Epithelial cell of prostate (primary cell): Measurements from ENCODE around the gene MDH1B.
"Not testable (repeated sequence)": the region's sequence is repeated elsewhere in the genome, so short reads cannot be mapped to it uniquely, and the experiment has no call there.

Experiments
- DNase-seq: peaks from one replicate; pipeline ENCODE4 v3.0.0-alpha.2; 2011; ENCODE audit warnings: low read depth, low spot score
- H3K27ac ChIP-seq: fragments of 450-650 bp; 2 replicates; pipeline ENCODE4 v1.5.1; 2017; ENCODE audit warnings: mild to moderate bottlenecking

The MDH1B gene

DNA sequence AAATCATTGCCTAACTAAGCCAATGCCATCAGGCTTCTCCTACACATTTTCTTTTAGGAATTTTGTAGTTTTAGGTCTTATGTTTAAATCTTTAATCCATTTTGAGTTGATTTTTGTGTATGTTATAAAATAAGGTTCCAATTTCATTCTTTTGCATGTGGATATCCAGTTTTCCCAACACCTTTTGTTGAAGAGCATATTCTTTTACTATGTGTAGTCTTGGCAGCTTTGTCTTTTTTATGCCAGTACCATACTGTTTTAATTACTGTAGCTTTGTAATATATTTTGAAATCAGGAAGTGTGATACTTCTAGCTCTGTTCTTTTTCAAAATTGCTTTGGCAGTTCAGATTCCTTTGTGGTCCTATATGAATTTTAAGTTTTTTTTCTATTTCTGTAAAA lies 11.3 kb upstream of the MDH1B start:
- no peak for DNase-seq
- no peak overlapping the region for H3K27ac ChIP-seq

DNA sequence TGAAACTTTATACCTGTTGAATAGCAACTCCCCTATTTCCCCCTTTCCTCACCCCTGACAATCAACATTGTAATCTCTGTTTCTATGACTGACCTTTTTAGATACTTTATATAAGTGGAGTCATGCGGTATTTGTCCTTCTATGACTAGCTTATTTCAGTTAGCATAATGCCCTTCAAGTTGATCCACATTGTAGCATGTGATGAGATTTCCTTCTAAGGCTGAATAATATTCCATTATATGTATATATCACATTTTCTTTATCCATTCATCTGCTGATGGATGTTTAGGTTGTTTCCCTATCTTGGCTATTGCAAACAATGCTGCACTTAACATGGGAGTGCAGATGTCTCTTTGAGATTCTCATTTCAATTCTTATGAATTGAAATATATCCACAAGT lies 9.7 kb upstream of the MDH1B start:
- H3K27ac ChIP-seq, result no peak overlapping the region
- DNase-seq, result no peak

DNA sequence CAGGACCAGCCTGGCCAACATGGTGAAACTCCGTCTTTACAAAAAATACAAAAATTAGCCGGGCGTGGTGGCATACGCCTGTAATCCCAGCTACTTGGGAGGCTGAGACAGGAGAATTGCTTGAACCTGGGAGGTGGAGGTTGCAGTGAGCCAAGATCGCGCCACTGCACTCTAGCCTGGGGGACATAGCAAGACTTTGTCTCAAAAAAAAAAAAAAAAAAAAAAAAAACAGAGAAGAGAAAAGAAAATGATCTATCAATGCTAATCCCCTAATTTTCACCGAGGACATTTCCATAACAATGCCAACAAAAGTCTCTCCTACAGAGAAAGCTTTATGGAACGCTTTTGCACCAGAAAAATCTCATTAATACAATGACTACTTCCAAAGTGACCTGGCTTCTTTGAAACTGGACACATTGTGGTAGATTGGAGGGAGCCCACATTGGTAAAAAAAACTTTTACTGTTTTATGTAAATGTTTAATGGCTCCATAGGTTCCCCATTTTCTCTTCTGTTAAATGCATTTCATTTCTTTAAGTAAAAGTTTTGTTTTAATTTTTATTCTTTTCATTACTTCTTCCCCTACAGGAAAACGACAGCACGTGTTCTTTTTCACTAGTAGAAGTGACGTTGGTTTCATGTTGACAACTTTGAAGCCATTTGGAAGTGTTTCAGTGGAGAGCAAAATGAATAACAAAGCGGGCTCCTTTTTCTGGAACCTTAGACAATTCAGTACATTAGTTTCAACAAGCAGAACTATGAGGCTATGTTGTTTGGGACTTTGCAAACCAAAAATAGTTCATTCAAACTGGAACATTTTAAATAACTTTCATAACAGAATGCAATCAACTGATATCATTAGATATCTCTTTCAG lies 1.2 kb upstream of the MDH1B start:
- peak overlapping the region; percentile 89 for H3K27ac ChIP-seq
- no peak for DNase-seq

DNA sequence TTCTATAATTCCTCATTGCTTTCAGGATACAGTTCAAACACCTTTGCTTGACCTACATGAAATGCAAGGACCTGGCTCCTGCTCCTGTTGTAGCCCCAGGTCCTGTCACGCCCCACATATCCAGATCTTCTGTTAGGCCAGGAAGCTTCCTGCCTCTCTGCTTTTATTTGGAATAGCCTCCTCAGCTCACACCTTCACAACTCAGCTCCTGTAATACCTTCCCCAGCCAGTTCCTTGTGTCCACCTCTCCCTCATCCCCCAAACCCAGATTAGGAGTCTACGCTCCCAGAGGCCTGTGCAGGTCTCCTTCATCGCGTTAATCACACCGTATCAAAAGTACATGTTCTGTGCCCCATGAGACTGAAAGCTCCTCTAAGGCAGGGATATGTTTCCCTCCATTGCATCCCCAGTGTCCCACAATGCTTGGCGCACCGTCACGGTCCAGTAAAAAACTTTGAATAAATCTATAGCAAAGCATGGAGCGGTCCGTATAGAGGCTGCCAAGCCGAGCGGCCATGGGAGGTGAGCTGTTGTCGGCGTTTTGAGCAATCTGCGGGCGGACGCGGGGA lies 371 bp downstream of the MDH1B start:
- H3K27ac ChIP-seq, result peak overlapping the region; percentile 89
- no peak for DNase-seq

GRCh38 chr2:206756816-206757215 lies 8.3 kb downstream of the MDH1B start:
- H3K27ac ChIP-seq, result no peak overlapping the region
- no peak for DNase-seq

- no peak overlapping the region for H3K27ac ChIP-seq
- DNase-seq, result no peak
Observed at GRCh38 chr2:206740800-206741199, 24.3 kb downstream of the MDH1B start.

DNA sequence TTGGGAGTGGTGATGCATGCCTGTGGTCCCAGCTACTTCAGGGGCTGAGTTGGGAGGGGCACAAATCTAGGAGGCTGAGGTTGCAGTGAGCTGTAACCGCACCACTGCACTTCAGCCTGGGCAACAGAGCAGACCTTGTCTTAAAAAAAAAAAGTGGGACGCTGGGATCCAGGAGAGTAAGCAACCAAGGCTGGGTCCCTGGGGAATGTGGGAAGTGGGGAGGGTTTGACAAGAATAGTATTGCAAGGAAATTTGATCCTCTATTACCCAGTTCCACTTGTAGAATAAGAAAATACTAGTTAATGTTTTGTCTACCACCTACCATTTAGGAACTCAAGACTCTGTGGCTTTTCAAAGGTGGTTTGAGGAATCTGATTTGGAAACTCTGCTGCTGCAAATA lies 25.9 kb downstream of the MDH1B start:
- no peak overlapping the region for H3K27ac ChIP-seq
- no peak for DNase-seq

DNA sequence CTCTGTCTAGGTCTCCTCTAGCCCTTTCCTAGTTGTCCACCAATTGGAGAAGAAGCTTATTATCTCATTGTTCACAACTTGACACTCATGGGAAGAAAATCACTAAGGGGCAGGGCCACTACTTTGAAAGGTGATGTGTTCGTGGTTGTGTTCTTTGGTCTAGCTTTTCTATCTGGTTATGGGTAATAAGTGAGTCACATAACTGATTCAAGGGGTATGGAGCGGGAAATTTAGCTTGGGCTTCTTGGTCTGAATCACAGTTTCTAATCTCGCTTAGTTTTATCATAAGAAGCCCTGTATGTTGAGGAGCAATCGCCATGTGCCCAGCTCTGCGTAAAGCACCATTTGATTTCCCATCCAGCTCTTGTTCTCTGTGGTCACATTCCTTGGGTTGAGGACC lies 28.2 kb downstream of the MDH1B start:
- H3K27ac ChIP-seq, result no peak overlapping the region
- no peak for DNase-seq

GRCh38 chr2:206733341-206733740 lies 31.8 kb downstream of the MDH1B start:
- DNase-seq, result no peak
- H3K27ac ChIP-seq, result no peak overlapping the region

GRCh38 chr2:206728277-206729199 lies 36.6 kb downstream of the MDH1B start:
- DNase-seq, result peak; percentile 3
- no peak overlapping the region for H3K27ac ChIP-seq

DNA sequence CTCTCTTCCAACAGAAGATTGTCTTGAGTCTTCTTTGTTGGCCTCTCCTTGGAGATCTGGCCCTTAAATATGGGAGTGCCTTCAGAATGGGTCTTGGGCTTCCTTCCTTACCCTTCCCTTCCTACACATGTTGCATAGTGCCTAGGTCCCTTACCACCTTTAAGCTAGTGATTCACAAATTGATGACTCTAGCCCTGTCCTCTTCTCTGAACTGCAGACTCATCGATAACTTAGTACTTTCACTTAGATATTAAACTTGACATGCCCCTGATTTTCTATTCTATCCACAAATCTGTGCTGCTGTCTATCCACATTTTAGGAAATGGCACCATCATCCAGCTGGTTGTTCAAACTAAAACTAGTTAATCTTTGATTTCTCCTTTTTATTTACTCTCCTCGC lies 37.8 kb downstream of the MDH1B start:
- DNase-seq, result no peak
- H3K27ac ChIP-seq, result no peak overlapping the region

DNA sequence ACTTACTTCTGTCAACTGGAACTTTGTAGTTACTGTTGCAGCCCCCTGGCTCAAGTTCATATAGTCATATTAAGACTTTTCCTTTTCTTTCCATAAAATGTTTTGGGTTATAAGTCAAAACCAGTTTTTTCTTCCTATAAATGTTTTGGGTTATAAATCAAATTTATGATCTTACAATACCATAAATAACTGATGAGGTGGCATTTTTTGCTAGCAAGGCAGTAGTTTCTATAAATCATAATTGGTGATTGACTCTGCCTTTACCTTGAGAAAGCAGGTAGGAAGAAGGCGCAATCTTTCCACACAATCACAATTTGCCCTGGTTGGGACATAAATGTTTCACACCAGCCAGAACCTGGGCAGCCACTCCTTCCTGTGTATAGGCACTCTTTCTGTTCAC lies 41.8 kb downstream of the MDH1B start:
- H3K27ac ChIP-seq, result no peak overlapping the region
- DNase-seq, result no peak

GRCh38 chr2:206721256-206721920 lies 43.7 kb downstream of the MDH1B start:
- H3K27ac ChIP-seq, result no peak overlapping the region
- no peak for DNase-seq

DNA sequence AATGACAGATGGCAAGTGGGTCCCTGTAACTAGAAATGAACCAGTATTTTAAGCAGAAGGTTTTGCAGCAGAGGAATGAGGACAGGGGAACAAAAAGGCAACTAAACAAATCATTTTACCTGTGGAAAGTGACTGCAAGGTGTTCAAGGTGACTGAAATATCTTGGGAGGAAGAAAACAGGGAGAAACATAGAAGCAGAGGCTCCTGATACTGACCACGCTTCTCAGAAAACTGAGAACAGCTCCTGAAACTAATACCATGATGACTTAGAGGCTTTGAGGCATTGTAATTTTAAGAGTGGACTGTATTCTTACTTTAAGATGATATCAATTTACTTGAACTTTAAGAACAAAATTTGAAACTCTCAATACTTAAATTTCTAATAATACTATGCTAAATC lies 46.8 kb downstream of the MDH1B start, which contains the start of gene DYTN:
TSS of gene DYTN (minus strand) at position 101 of the 400 bp plus-strand sequence. CDS start 117 bp downstream, outside the sequence.
- H3K27ac ChIP-seq, result no peak within 1 kb of the TSS
- no peak for DNase-seq

- H3K27ac ChIP-seq, result no peak overlapping the region
- no peak for DNase-seq
Observed at GRCh38 chr2:206716623-206717022, 48.5 kb downstream of the MDH1B start.

- DNase-seq, result not testable (repeated sequence)
Observed at GRCh38 chr2:206715183-206715582, 49.9 kb downstream of the MDH1B start.

DNA sequence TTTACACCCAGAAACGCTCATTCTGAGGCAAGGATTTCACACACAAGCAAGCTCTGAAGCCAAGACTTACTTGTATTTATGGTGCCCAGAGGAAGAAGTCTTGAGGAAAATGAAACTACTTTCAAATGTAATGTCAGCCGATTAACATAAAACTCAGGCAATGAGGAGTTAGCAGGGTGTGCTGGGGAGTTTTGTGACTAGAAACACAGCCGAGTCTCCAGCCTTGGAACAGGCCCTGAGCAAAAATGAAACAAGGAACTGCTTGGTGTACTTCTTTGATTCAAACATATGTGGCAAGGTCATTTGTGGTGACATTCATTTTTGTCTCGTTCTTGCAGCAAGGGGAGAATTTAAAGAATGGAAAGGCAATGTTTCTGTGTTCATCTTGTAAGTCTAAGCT lies 51.4 kb downstream of the MDH1B start:
- DNase-seq, result no peak
- H3K27ac ChIP-seq, result no peak overlapping the region

More at GRCh38 chr2:206715183-206715582, 49.9 kb downstream of the MDH1B start:
- H3K27ac ChIP-seq, result not testable (repeated sequence)

- no peak overlapping the region for H3K27ac ChIP-seq
- no peak for DNase-seq
Observed at GRCh38 chr2:206708286-206708685, 56.8 kb downstream of the MDH1B start.

DNA sequence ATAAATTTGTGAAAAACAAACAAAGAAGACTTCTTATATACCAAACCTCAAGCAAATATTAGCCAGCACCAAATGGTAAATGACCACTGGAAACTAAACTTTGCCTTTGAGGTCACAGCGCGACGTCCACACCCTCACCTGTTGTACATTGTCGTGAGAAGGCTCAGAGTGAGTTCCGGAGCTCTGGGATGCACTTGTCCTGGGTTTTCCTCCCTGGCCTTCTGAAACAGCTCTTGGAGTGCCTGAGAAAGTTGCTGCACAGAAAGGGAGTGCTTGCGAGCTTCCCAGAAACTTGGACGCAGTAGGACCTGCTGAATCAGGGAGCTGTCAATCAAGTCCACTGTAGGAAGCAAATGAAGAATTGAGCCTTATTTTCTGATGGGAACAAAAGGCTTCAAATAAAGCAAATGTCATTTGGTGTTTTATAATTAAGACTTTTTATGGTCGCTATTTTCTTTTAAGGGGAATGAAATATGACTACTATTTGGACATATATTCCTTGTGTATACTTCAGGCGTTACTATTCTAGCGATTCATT lies 57.9 kb downstream of the MDH1B start:
- no peak for DNase-seq
- H3K27ac ChIP-seq, result no peak overlapping the region
